Measurements from ENCODE around the gene ZFYVE9. TPM values are rescaled to one million over a fixed set of nuclear protein-coding genes. Genes with fewer than 3 reads are reported as not detected.
"Not testable (repeated sequence)": the region's sequence is repeated elsewhere in the genome, so short reads cannot be mapped to it uniquely, and the experiment has no call there.

Gene ZFYVE9
- total RNA-seq, 4 donors from 2014 or later = 12.7 to 31.1 (median 16.2) TPM

DNA sequence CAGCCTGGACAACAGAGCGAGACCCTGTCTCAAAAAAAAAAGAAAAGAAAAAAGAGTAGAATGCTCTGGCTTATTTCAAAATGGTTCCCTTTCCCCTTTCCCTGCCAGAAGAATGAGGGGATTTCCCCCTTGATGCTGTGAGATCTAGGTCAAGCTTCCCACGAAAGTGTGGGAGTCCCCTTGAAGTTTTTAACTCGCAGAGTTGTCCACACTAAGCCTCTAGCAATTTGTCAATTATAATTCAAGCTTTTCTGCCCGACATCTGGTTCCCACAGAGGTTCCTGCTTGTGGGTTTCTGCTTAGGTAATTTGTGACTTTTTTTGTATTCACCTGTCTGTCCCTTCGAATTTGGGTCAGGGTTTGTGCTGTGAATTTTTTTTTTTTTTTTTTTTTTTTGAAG lies 62.8 kb downstream of the ZFYVE9 start:
- intact Hi-C loops (cut with DNase I) = no loop called here
- 38 to 56% methylated on average over 5 of the region's 5 CpGs for WGBS, 2 donors
- Histone ChIP-seq H3K9me3 (no peaks in the 10 kb centered on the region), H3K4me3 (no peak overlapping the region), H3K27me3 (no peaks in the 10 kb centered on the region), H3K4me1 (peaks cover 0 to 5% (median under 1%) of the 10 kb centered on the region in 3 donors), H3K36me3 (no peaks in the 10 kb centered on the region), H3K27ac (no peak overlapping the region)
- no peak for DNase-seq
- no peak for TF ChIP-seq POLR2A (IDR thresholded peaks at IDR 0.05)
- TF ChIP-seq, protein P1, sequence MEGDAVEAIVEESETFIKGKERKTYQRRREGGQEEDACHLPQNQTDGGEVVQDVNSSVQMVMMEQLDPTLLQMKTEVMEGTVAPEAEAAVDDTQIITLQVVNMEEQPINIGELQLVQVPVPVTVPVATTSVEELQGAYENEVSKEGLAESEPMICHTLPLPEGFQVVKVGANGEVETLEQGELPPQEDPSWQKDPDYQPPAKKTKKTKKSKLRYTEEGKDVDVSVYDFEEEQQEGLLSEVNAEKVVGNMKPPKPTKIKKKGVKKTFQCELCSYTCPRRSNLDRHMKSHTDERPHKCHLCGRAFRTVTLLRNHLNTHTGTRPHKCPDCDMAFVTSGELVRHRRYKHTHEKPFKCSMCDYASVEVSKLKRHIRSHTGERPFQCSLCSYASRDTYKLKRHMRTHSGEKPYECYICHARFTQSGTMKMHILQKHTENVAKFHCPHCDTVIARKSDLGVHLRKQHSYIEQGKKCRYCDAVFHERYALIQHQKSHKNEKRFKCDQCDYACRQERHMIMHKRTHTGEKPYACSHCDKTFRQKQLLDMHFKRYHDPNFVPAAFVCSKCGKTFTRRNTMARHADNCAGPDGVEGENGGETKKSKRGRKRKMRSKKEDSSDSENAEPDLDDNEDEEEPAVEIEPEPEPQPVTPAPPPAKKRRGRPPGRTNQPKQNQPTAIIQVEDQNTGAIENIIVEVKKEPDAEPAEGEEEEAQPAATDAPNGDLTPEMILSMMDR (IDR thresholded peaks at IDR 0.05) = no peak

DNA sequence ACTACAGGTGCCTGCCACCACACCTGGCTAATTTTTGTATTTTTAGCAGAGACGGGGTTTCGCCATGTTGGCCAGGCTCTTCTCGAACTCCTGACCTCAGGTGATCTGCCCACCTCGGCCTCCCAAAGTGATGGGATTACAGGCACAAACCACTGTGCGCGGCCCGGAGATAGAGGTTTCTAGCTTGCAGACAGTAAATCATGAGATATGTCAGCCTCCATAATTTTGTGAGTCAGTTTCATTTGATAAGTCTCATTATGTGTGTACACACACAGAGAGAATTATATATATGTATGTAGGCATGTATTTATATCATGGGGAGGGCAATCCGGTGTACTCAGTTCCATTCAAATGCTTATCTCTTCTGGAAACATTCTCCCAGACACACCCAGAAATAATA lies 64.8 kb downstream of the ZFYVE9 start:
- H3K4me1 ChIP-seq; H3K9me3 ChIP-seq; H3K27me3 ChIP-seq; DNase-seq; H3K27ac ChIP-seq; H3K4me3 ChIP-seq; H3K36me3 ChIP-seq; intact Hi-C loops (cut with DNase I): not testable (repeated sequence)
- WGBS, 2 donors = 90% methylated on average over 4 to 8 of the region's 8 CpGs

DNA sequence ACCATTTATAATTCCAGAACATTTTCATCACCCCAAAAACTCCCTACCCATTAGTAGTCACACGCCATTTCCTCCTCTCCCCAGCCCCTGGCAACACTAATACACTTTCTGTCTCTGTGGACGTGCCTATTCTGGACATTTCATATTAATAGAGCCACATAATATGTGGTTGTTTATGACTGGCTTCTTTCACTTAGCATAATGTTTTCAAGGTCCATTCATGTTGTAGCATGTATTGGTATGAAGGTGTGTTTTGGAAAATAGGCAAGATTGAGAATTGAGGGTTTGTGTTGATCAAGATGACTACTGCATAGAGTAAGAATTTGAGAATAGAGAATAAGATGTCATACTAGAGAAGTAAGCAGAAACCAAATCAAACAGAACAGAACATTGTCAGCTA lies 67.5 kb downstream of the ZFYVE9 start:
- H3K4me3 ChIP-seq = no peak overlapping the region
- peaks cover 0 to 5% (median 4%) of the 10 kb centered on the region in 3 donors for H3K4me1 ChIP-seq
- no peaks in the 10 kb centered on the region for H3K9me3 ChIP-seq
- TF ChIP-seq POLR2A (IDR thresholded peaks at IDR 0.05) = no peak
- TF ChIP-seq, protein P1 (IDR thresholded peaks at IDR 0.05) = no peak
- no peak overlapping the region for H3K27ac ChIP-seq
- no peaks in the 10 kb centered on the region for H3K36me3 ChIP-seq
- H3K27me3 ChIP-seq = no peaks in the 10 kb centered on the region
- WGBS, 2 donors = 38 to 65% methylated on average over 2 of the region's 2 CpGs
- DNase-seq = no peak
- intact Hi-C loops (cut with DNase I) = no loop called here

DNA sequence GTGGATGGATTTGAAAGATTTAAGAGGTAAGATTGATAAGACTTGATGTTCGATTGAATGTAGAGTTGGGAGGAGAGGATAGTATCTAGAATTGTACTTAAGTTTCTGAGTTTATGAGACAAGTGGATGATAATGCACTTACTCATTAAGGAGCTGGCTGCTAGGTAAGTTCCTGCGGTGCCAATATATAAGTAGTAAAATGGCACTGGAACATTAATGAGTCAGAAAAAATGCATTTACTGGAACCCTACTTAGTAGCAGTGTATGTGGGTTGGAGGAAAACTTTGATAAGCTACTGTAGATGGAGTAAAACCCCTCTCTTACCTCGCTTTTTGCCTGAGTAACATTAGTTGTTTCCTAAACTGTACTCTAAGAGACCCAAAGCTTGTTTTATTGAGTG lies 68.2 kb downstream of the ZFYVE9 start:
- 70 to 76% methylated on average over 3 of the region's 3 CpGs for WGBS, 2 donors
- no peak for TF ChIP-seq POLR2A (IDR thresholded peaks at IDR 0.05)
- TF ChIP-seq, protein P1 (IDR thresholded peaks at IDR 0.05) = no peak
- intact Hi-C loops (cut with DNase I) = no loop called here
- no peak overlapping the region for H3K27ac ChIP-seq
- H3K27me3 ChIP-seq = no peaks in the 10 kb centered on the region
- no peak for DNase-seq
- H3K4me1 ChIP-seq = peaks cover 0 to 5% (median 4%) of the 10 kb centered on the region in 3 donors
- no peaks in the 10 kb centered on the region for H3K9me3 ChIP-seq
- H3K4me3 ChIP-seq = no peak overlapping the region
- H3K36me3 ChIP-seq = no peaks in the 10 kb centered on the region

DNA sequence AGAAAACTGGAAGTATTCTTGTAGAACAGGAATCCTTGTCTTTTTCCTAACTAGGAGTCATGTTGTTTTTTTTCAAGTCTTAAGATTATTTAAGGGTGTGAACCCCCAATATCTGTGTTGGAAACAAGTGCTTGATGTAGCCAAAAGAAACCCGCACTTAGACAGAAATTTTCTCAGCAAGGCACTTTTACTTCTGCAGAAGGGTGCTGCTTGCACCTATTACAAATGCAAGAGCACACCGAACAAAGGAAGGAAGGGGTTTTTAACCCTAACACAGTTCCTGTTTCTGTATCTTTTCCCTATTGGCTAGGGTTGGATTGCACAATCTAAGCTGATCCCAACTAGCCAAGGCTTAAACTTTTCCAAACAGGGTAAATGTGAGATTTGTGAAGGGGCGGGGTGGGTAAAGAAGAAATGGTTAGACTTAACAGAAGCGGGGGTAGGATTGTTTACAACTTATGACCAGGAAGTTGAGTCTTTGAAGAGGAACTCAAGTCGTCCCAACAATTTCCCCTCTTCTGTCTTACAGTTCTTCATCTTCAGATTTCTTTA lies 75.1 kb downstream of the ZFYVE9 start:
- Histone ChIP-seq H3K4me3 (no peak overlapping the region), H3K9me3 (peaks cover 0 to 32% (median 19%) of the 10 kb centered on the region in 3 donors), H3K27me3 (no peaks in the 10 kb centered on the region), H3K27ac (no peak overlapping the region), H3K4me1 (no peaks in the 10 kb centered on the region), H3K36me3 (peaks cover 0 to 30% (median 0%) of the 10 kb centered on the region in 3 donors)
- no peak for TF ChIP-seq POLR2A (IDR thresholded peaks at IDR 0.05)
- TF ChIP-seq, protein P1 (IDR thresholded peaks at IDR 0.05) = no peak
- intact Hi-C loops (cut with DNase I) = no loop called here
- 86 to 91% methylated on average over 5 of the region's 5 CpGs for WGBS, 2 donors
- DNase-seq = no peak

DNA sequence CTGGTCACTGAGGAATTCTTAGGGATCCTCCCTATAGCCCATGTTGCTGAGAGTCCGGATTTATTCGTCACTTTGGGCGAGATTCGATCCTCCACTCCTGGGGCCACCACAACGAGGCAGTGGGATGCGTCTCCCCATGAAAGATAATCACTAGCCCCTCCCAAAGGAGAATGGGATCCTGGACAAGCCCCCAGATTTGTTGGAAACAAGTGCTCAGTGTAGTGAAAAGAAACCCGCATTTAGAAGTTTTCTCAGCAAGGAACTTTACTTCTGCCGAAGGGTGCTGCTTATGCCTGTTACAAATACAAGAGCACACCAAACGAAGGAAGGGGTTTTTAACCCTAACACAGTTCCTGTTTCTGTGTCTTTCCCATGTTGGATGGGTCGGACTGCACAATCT lies 83.3 kb downstream of the ZFYVE9 start:
- H3K4me1 ChIP-seq = no peaks in the 10 kb centered on the region
- intact Hi-C loops (cut with DNase I) = no loop called here
- TF ChIP-seq POLR2A (IDR thresholded peaks at IDR 0.05) = no peak
- TF ChIP-seq, protein P1 (IDR thresholded peaks at IDR 0.05) = no peak
- peaks cover 0 to 17% (median 0%) of the 10 kb centered on the region in 3 donors for H3K36me3 ChIP-seq
- H3K4me3 ChIP-seq = no peak overlapping the region
- DNase-seq = no peak
- no peaks in the 10 kb centered on the region for H3K27me3 ChIP-seq
- WGBS, 2 donors = 94 to 95% methylated on average over 10 of the region's 10 CpGs
- no peak overlapping the region for H3K27ac ChIP-seq
- peaks cover 0 to 29% (median 17%) of the 10 kb centered on the region in 3 donors for H3K9me3 ChIP-seq

Data from esophagus squamous epithelium (tissue), 5 donors.